CD4-positive, alpha-beta T cell treated with Interleukin-4 for 4 hours (primary cell): ENCODE measurements around the gene DNHD1.

Experiments
- DNase-seq: peaks from one replicate; pipeline ENCODE4 v3.0.0-alpha.2; 2020

Gene DNHD1

DNA sequence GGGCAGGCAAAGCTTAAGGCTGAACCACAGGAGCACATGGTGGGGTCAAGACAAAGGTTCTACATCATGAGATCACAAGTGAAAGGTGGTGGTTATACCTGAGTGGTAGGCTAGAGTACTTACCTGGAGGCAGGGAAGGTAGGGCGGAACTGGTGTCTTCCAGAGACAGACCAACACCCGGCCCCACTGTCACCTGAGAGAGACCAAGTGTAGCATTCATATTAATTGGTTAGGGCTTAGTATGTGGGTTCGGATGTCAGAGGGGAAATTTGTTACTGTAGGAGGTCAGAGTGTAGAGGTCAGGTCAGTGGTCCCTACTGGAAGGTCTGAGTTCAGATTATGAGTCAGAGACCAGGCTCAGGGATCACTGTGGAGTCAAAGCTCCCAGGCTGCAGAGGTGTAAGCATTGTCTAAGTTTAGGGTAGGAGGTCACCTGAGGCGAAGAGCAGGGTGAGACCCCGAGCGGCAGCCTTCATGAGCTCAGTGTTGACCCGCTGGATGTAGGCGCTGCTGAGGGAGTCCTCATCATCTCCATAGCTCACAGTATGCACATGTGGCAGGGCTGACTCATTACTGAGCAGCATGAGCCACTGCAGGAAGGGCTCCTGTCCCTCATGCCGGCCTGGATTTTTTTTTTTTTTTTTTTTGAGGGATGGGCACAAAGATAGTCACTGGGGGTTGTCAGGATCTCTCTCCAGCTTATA is 119.0 kb downstream of the DNHD1 start:
- DNase-seq, result no peak

GRCh38 chr11:6616596-6617250 is 119.6 kb downstream of the DNHD1 start:
- DNase-seq, result no peak

DNA sequence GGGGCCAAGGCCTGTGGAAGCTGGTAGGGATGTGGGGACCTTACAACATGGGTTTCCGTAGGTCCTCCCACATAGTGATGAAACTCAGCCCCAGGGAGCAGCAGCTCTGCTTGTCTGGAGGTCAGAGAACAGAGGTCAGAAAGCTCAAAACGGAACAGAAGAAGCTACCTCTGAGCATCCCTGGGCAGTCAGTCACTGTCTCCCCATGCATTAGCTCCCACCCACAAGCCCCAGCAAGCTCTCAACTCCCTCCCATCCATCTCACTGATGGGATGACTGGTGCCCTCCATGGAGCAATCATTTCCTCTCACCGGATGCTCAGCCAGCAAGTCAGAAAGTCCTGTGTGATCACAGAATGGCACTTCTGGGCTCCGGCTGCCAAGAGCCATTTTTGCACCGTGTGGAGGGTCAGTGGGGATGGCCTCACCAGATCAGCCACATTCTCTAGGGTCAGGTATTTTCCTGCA is 120.3 kb downstream of the DNHD1 start:
- no peak for DNase-seq

DNA sequence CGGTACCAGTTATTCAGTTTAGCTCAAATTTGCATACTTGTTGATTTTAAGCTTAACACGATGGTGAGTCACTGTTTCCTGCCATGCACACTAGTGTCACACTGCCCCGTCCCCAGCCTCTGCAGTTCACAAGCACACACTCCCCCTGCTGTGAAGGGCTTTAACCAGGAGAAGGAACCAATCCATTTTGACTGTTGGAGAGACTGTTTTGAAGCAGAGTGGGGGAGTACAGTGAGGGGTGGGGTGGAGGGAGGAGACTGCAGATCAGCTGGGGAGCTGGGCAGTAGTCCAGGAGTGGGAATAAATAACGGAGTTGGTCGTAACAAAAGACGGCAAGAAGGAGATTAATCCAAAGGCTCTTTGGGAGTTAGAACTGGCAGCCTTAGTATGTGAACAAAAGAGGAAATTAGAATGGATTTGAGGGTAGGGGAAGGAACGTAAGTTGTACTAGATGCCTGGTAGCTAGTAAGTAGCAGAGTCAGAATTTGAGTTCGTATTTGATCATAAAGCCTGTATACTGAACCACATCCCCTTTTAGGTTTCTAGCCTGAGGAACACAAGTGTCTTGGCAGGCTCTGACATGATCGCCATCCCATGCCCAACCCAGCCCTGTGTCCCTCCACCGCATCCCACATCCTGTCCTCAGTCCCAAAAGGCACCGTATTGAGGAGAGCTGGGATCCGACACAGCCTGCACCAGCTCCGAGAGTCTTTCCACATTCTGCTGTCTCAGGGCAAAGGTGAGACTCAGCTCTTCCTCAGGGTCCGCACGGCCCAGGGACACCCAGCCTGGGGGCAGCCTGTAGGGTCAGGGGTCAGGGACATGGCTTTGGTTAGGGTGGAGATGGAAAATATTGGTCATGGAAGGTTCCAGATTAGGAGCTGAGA is 121.3 kb downstream of the DNHD1 start:
- DNase-seq, result peak; percentile 88

DNA sequence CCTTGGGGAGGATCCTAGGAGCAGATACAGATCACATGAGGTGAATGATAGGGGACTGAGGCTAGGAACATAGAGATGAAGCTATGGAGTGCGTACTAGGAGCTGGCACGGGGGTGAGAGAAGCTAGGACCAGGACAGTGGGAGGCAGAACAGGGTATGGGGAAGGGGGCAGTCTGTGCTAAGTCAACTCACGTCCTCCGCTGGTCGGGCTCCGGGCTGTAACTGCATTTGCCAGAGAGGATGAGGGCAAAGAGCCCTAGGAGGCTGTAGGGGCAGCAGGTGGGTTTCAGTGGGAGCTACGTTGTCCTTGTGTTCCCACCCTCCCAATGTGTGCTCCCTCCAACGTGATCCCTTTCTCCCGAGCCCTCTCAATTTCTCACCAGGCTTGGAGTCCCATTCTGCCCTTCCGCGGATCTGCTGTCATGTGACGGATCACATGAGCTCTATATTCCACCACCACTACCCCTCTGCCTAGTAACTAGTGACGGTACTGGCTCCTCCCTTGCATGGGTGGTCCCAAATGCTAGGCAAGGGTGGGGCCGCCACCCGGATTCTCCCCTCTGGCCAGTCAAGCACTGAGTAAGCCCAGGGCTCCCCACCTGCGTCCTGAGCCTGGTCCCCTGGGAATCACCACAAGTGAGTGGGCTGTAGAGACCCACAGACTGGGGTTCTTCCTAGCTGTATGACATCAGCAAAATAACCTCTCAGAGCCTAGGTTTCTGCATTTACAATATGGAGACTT is 122.1 kb downstream of the DNHD1 start, which contains the start of gene TPP1:
TPP1 (minus strand) TSS at position 419 of the 742 bp plus-strand sequence; CDS start at position 397, 22 bp downstream.
- DNase-seq, result peak; percentile 92

- no peak for DNase-seq
Measured at GRCh38 chr11:6620636-6621035, 123.6 kb downstream of the DNHD1 start.
